Activated CD4-positive, alpha-beta T cell treated with anti-CD3 and anti-CD28 coated beads, Interleukin-2, Interleukin-4, amounts not matched to agents 100 ng/mL and 50 ng/mL, durations not matched to agents 16 hours and 8 hours (primary cell): ENCODE data around the gene PSORS1C2.
"Not testable (repeated sequence)": the region's sequence is repeated elsewhere in the genome, so short reads cannot be mapped to it uniquely, and the experiment has no call there.

Experiments used
- DNase-seq: peaks from one replicate; pipeline ENCODE4 v3.0.0-alpha.2; 2020; ENCODE audit warnings: low spot score

Gene PSORS1C2

GRCh38 chr6:31165986-31166385 is 27.1 kb upstream of the PSORS1C2 start:
- no peak for DNase-seq

- not testable (repeated sequence) for DNase-seq
Measured at GRCh38 chr6:31165064-31165832, 26.4 kb upstream of the PSORS1C2 start.

- not testable (repeated sequence) for DNase-seq
Measured at GRCh38 chr6:31164475-31165063, 25.7 kb upstream of the PSORS1C2 start.

GRCh38 chr6:31163922-31164321 is 25.1 kb upstream of the PSORS1C2 start:
- DNase-seq, result no peak

- DNase-seq, result no peak
Measured at GRCh38 chr6:31162463-31163165, 23.7 kb upstream of the PSORS1C2 start.

GRCh38 chr6:31161216-31162126 is 22.6 kb upstream of the PSORS1C2 start:
- no peak for DNase-seq

GRCh38 chr6:31158863-31159855 is 20.3 kb upstream of the PSORS1C2 start:
- DNase-seq, result peak; percentile 46

- DNase-seq, result peak; percentile 99
Measured at GRCh38 chr6:31158140-31158862, 19.4 kb upstream of the PSORS1C2 start, which contains the start of gene TCF19. Gene TCF19 (plus strand): TSS chr6:31158589. CDS start chr6:31159470, 881 bp downstream.

- DNase-seq, result no peak
Measured at GRCh38 chr6:31157513-31158139, 18.8 kb upstream of the PSORS1C2 start, which contains the start of gene CCHCR1. Gene CCHCR1 (minus strand): TSS chr6:31157802. CDS start chr6:31157600, 202 bp downstream.

- DNase-seq, result no peak
Measured at GRCh38 chr6:31156641-31157040, 17.8 kb upstream of the PSORS1C2 start.

- DNase-seq, result no peak
Measured at GRCh38 chr6:31154436-31154835, 15.6 kb upstream of the PSORS1C2 start.

- no peak for DNase-seq
Measured at GRCh38 chr6:31152781-31153180, 13.9 kb upstream of the PSORS1C2 start.

GRCh38 chr6:31149827-31150447 is 11.1 kb upstream of the PSORS1C2 start:
- no peak for DNase-seq

GRCh38 chr6:31145386-31145785 is 6.5 kb upstream of the PSORS1C2 start:
- no peak for DNase-seq

- DNase-seq, result no peak
Measured at GRCh38 chr6:31144970-31145340, 6.1 kb upstream of the PSORS1C2 start.

- DNase-seq, result no peak
Measured at GRCh38 chr6:31144296-31144969, 5.6 kb upstream of the PSORS1C2 start.

- DNase-seq, result no peak
Measured at GRCh38 chr6:31143148-31143547, 4.3 kb upstream of the PSORS1C2 start.

- no peak for DNase-seq
Measured at GRCh38 chr6:31142361-31142761, 3.5 kb upstream of the PSORS1C2 start.
